GM10248 (cell line): ENCODE data around the gene AEBP2.
"Not testable (repeated sequence)": the region's sequence is repeated elsewhere in the genome, so short reads cannot be mapped to it uniquely, and the experiment has no call there.

ENCODE experiments used
- CTCF ChIA-PET: fragments of 300-600 bp; sonication (Branson Sonifier 250); formaldehyde crosslinking; extraction: SDS; loops from one replicate; lab custom pipeline; 2021; ENCODE audit warnings: antibody characterized with exemption; lab: Yijun Ruan, JAX
- POLR2A ChIA-PET: fragments of 350-650 bp; sonication (Branson Sonifier 250); formaldehyde crosslinking; extraction: SDS; loops from one replicate; lab custom pipeline; 2020; ENCODE audit warnings: antibody characterized with exemption; lab: Yijun Ruan, JAX
- DNase-seq: peaks from one replicate; pipeline ENCODE4 v3.0.0; 2012; ENCODE audit errors: extremely low spot score
- CTCF ChIP-seq: IDR thresholded peaks from 2 replicates; pipeline ENCODE4 v1.5.1; 2012; ENCODE audit warnings: mild to moderate bottlenecking, low read depth; ENCODE audit errors: extremely low read depth, missing control alignments, control extremely low read depth

The AEBP2 gene

GRCh38 chr12:19439059-19440018 is at the start of gene AEBP2:
AEBP2 (plus strand) TSS chr12:19439492; CDS start chr12:19439700, 208 bp downstream.
- no peak for TF ChIP-seq CTCF
- POLR2A ChIA-PET = interaction anchor here (0.6 to 0.7 kb wide), 3 partner anchors 11 to 43 kb away, joined by 3 to 5 read pairs (median 5); no protein-coding TSS in a partner anchor
- DNase-seq = peak; percentile 91
- CTCF ChIA-PET = interaction anchor here (1.2 to 1.5 kb wide), 2 partner anchors 11 to 39 kb away, joined by 3 to 4 read pairs; no protein-coding TSS in a partner anchor

GRCh38 chr12:19390051-19390598 is 49.2 kb upstream of the AEBP2 start:
- TF ChIP-seq CTCF = no peak
- DNase-seq = no peak
- ChIA-PET POLR2A (no interaction called here), CTCF (no interaction called here)

- CTCF ChIA-PET, DNase-seq, POLR2A ChIA-PET: not testable (repeated sequence)
These were observed 46.6 kb upstream of the AEBP2 start for GRCh38 chr12:19392644-19393043.

- no peak for TF ChIP-seq CTCF
- CTCF ChIA-PET = interaction anchor here (1.0 to 1.1 kb wide), 2 partner anchors 9 to 17 kb away, joined by 3 read pairs; no protein-coding TSS in a partner anchor
- no peak for DNase-seq
- POLR2A ChIA-PET = no interaction called here
These were observed 44.9 kb upstream of the AEBP2 start for GRCh38 chr12:19394385-19394784.

GRCh38 chr12:19397534-19397933 is 41.8 kb upstream of the AEBP2 start:
- POLR2A ChIA-PET = no interaction called here
- CTCF ChIA-PET = interaction anchor here (1.3 kb wide), 1 partner anchor 12 kb away, joined by 4 read pairs; no protein-coding TSS in a partner anchor
- DNase-seq = no peak
- TF ChIP-seq CTCF = no peak

- POLR2A ChIA-PET = no interaction called here
- CTCF ChIA-PET = interaction anchor here (0.6 to 1.3 kb wide), 3 partner anchors 9 to 16 kb away, joined by 3 to 4 read pairs (median 3); no protein-coding TSS in a partner anchor
- TF ChIP-seq CTCF = no peak
- no peak for DNase-seq
These were observed 40.6 kb upstream of the AEBP2 start for GRCh38 chr12:19398376-19399363.

- DNase-seq, CTCF ChIA-PET, POLR2A ChIA-PET: not testable (repeated sequence)
These were observed 38.5 kb upstream of the AEBP2 start for GRCh38 chr12:19400649-19401285.
